HG03520 (cell line): Measurements from ENCODE around the gene EGFL7.

ENCODE experiments used
- ATAC-seq: cut with Tn5 transposase; IDR thresholded peaks from one replicate; pipeline ENCODE4 v1.9.1; 2021; ENCODE audit warnings: mild to moderate bottlenecking, moderate library complexity; ENCODE audit not compliant: unreplicated experiment

The EGFL7 gene

GRCh38 chr9:136685216-136685615, 22.5 kb downstream of the EGFL7 start:
- ATAC-seq: no peak

DNA sequence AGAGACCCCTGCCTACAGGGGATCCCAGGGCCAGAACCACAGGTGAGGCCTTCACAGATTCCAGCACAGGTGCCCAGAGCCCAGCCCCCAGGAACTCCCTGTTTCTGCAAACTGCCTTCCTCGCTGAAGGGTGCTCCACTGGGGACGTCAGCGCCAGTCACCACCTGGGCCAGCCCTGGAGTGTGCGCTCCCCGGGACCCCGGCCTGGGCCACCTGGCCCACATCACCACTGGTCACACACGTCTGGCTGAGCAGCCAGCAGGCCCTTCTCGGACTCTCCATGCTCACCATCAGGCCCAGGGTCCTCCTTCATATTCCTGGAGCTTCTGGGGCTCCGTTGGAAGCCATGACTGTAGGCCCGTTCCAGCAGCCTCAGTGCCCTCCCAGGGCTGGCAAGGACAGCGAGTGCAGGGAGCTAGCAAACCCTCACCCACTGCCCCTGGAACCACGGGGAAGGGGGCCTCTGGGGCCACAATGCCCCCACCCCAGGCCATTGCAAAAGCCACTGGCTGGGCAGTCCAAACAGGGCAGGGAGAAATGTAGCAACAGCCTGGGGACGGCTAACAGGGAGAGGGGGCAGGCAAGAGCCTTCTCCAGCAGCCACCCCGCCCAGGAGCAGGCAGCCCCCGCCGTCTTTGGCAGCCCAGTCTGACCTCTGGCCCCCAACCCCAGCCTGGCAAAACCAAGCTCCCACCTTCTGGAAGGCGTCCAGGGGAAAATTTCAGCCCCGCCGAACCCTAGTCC, 23.2 kb downstream of the EGFL7 start:
- no peak for ATAC-seq

DNA sequence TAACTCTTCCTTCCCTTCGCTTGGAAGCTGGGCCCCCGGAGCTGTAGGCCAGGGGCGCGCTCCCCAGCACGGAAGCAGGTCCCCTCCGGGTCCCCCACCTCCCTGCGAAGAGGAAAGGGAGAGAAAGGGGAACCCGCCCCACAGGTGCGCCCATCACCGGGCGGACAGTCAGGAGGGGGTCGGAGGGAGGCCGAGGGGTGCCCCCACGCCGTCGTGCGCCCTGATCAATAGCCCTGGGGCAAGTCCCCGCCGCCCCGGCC, 23.7 kb downstream of the EGFL7 start:
- no peak for ATAC-seq

- ATAC-seq: no peak
Observed at GRCh38 chr9:136686794-136687711, 24.3 kb downstream of the EGFL7 start, which contains the start of gene AGPAT2. AGPAT2 (minus strand) TSS chr9:136687457; CDS start chr9:136687357, 100 bp downstream.

- no peak for ATAC-seq
Observed at GRCh38 chr9:136687721-136688223, 25.1 kb downstream of the EGFL7 start.

GRCh38 chr9:136688274-136689107, 25.8 kb downstream of the EGFL7 start:
- no peak for ATAC-seq

DNA sequence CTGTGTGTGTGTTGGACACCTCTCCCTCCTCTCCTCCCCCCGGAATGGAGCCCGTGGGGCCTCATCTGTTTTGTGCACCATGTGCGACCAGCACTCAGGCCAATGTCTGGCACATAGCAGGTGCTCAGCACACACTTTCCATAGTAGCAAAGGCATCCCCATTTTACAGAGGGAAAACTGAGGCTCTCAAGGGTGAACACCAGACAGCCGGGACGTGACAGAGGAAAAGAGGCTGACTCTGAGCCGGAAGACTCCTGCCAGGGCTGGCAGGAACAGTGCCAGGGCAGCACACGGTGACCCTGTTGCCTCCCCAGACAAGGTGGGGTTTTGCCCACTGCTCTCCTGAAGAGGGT, 26.4 kb downstream of the EGFL7 start:
- ATAC-seq: no peak

- ATAC-seq: no peak
Observed at GRCh38 chr9:136690104-136690805, 27.5 kb downstream of the EGFL7 start.

GRCh38 chr9:136690806-136691261, 28.1 kb downstream of the EGFL7 start:
- no peak for ATAC-seq

DNA sequence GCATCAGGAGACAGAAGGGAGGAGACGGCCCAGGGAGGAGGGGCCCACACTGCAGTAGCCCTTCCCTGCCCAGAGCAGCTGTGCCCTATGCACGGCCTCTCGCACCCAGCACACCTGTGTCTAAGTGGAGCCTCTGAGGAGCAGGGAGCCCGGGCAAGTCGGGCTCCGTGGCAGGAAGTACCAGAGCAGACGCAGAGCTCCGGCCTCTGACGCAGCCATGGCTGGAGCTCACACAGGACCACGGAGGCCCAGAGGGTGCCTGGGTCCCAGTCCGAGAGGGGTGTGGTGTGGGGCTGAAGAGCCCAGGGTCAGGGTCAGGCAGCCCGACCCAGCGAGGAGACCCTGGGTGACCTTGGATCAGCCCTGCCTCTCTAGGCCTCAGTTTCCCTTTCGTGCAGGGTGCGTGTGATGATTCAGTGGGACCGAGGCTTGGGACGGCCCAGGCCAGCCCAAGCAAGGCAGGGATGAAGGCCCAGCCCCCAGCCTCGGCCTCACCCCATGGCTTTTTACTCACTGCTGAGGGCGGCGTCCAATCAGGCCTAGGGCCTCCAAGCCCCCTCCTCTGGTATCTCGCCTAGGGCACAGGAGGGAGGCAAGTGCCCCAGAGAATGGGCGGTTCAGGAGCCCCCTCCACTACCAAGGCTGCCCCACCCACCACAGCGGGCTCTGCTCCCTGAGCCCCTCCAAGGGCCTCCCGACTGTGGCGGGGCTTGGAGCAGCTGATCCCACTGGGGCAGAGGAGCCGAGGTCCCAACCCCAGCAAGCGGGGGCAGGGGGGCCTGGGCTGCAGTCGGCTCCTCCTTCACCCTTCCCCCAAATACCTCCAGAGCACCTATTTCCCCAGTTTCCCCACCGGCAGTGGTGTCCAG, 28.8 kb downstream of the EGFL7 start:
- ATAC-seq: no peak

DNA sequence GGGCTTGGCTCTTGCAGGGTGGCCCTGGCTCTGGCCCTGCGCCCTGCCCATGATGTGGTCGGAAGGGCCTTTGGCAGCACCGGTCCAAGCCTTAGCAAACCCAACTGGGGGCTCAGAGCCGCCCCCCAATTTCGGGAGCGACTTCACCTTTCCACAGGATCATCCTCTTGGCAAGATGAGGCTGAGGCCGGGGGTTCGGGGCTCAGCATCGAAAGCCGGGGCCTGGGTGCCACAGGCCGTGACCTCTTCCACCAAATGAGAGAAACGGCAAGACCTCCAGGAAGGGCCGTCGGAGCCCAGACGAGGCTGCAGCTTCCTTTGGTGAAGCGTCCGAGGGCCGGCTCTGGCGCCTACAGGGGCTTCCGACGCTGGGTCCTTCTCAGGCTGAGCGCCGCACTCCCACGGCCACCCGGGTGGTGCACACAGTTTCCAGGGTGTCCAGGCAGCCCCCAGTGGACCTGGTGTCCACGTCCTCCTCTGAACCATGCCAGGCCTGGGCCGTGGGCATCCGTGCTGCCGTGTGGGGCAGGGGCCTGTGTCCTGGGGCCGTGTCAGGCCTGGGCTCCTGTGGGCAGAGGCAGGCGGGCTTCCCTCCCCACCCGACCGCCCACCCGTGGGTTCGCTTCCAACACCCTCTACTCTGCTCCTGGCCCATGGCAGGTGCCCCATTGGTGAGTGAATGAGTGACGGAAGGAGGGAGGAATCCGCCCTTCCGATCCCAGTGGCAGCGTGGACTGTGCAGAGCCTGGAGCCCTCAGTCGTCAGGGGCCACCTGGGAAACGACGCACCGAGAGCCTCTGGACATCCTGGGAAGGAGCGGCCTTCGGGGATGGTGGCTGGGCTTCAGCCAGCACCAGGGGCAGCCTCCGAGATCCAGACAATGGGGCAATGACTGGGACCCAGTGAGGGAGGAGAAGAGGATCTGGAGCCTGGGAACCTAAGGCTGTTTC, 29.7 kb downstream of the EGFL7 start:
- ATAC-seq: no peak

DNA sequence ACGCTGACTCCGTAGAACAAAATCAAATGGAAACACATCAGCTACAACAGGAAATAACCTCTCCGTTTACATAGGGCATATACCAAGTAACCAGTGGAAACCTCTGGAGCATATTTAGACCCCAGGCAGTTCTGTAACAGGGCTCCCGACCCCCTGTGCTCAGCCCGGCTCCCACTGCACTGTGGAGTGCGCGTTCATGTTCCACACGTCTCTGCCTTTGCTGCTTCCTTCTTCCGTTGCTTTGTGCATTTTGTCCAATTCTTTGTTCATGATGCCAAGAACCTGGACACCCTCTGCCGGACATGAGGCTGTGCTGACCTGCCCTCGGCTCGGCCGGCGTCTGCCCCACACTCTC, 30.4 kb downstream of the EGFL7 start:
- ATAC-seq: no peak

DNA sequence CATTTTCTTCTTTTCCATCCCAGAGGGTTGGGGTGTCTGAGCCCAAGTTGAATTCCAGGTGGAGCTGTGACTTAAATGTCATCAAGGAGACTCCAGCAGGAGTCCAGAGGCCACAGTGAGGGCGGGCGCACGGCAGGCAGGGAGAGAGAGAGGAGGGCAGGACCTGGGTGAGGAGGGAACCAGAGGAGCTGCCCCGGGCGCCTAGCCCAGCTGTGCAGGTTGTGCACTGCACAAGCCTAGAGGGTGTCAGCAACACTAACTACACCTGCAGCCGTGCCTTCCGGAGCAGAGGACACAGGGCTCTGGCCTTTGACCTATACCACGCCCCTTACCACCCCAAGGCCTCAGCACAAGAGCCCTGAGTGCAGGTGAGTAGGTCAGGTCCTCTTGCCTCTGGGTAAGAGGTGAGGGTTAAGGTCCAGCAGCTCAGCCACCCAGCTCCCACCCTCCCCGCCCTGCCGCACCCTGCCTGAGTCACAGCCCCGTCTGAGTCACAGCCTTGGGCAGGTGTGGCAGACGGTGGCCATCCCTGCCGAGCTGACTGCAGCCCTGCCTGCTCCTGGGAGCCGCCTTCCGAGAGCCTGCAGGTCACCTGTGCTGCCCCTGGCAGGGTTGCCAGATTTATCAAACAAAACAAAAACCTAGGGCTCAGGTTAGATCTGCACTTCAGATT, 30.9 kb downstream of the EGFL7 start:
- ATAC-seq: no peak

- ATAC-seq: no peak
Observed at GRCh38 chr9:136694163-136694871, 31.6 kb downstream of the EGFL7 start.

DNA sequence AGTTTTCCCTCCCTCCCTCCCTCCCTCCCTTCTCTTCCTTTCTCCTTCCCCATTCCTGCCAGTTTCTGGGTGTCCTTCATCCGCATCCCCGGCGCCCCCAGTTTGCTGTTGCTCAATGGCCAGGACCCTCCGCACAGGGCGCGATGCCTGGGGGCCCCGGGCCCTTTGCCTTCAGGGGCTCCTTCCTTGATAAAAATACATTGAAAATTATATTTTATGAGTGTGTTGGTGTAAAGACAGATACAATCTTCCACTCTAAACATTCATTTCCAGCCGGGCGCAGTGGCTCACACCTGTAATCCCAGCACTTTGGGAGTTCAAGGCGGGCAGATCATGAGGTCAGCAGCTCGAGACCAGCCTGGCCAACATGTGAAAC, 32.1 kb downstream of the EGFL7 start:
- ATAC-seq: no peak

- ATAC-seq: no peak
Observed at GRCh38 chr9:136695435-136695895, 32.7 kb downstream of the EGFL7 start.

DNA sequence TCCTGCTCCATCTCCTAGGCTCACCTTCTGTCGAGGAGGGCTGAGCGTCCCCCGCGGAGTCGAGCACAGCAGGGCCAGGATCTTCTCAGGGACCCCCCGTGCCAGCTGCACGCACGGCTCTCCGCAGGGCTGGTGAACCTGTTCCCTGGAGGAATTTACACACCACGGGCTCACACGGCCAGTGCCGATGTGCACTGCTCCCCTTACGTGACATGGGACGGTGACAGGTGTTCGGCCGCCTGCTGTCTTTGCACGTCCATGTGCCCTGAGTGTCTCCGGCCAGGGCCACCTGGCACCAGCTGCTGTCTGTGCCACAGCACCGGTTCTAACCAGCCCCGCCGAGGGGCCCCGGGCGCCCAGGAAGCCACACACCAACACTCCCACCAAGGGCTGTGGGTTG, 33.2 kb downstream of the EGFL7 start:
- no peak for ATAC-seq
